Activated CD4-positive, alpha-beta T cell treated with anti-CD3 and anti-CD28 coated beads for 4 hours (primary cell): ENCODE measurements around the gene ERMP1.
"Not testable (repeated sequence)": the region's sequence is repeated elsewhere in the genome, so short reads cannot be mapped to it uniquely, and the experiment has no call there.

Source experiments
- DNase-seq, 2 donors: peaks; one replicate each; pipeline ENCODE4 v3.0.0-alpha.2; 2020

Gene ERMP1

DNA sequence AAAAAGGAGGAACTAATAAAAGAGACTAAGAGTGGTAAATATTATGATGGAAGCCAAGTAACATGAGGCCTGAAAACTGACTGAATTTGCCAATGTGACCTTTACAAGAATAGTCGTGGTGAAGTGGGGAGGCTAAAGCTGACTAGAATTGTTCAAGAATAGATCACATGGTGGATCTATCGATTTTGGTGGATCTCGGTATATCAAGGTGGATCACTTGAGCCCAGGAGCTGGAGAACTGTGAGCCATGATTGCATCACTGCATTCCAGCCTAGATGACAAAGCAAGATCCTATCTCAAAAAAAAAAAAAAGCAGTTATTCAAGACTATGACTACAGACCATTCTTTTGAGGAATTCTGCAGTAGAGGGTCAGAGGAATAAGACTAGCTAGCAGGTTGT lies 15.1 kb downstream of the ERMP1 start:
- no peak for DNase-seq

DNA sequence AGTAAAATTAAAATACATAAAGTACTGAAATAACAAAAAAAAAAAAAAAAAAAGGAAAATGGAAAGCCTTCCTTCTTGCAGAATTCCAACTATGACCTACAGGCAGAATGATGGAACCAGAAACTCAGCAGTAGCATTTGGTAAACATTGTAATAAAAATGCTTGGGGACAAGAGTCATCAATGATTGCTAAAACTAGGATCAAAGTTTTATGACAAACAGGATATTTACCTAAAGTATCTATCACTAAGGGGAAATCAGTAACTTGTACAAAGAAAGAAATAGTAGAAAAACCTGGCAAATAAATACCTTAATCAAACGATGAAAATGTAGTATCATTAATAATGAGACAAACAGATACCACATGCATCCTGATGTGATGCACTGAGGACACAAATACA lies 17.5 kb downstream of the ERMP1 start:
- no peak for DNase-seq

DNA sequence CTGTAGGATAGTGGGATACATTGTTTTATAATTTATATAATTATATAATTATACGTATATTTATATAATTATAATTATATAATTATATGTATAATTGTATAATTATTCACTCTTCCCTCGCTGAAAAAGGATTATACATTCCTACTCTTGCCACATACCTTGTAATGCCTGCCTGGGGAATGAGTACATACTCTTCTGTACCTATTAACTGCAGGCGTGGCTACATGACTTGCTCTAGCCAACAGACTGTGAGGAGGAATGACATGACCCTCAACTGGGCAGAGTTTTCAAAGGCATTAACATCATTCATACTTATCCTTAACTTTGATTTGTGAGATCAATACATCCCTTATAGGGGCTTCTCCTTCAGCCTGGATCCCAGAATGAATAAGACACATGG lies 19.1 kb downstream of the ERMP1 start:
- DNase-seq, result no peak

DNA sequence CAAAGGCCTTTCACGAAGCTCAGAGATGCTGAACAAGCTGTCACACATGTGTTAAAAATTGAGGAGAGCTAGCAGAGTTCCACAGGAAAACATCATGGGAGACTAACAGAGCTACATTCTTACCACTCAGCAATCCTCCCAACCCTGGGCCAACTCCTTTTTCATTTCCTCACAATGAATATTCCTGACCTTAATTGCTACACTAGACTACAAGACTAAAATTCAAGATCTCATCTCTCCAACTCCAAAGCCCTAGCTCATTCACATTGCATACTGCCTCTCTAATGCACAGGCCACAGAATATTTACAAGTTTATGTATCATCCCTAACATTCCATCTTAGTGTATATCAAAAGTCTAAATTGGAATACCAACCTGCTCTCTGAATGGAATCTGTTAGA lies 21.2 kb downstream of the ERMP1 start:
- no peak for DNase-seq

DNA sequence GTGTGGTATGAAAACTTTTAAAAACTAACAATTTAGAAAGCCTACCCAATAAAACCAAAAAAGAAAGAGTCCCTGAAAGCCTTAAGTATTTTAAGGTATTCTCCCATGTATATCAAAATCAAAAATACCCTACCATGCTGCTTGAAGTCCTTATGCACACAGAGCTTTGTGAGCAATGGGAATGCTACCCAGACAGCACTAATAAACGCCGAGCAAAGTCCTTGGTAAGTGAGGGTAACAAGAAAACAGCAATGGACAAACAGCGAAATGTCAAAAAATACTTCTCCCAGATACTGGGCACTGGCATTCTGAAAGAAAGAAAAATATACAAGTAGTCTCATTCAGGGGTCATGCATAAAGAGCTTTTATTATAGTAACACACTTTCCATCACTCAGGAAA lies 27.4 kb downstream of the ERMP1 start:
- no peak for DNase-seq

DNA sequence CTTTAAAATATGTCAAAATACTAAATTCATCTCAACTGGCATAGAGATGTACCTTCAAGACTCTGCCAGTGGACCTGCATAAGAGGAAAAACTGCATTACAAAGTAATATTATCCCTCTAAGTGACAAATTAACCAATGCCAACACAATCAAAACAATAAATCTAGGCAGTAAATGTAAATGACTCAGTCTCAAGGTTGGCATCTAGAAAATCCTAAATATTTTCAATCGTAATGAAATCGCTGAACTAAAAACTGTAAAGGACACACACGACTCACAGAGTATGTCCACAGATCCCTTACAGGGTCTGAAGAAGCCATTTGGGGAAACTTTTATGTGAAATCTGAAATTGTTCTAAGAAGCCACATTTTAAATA lies 31.2 kb downstream of the ERMP1 start:
- no peak for DNase-seq

DNA sequence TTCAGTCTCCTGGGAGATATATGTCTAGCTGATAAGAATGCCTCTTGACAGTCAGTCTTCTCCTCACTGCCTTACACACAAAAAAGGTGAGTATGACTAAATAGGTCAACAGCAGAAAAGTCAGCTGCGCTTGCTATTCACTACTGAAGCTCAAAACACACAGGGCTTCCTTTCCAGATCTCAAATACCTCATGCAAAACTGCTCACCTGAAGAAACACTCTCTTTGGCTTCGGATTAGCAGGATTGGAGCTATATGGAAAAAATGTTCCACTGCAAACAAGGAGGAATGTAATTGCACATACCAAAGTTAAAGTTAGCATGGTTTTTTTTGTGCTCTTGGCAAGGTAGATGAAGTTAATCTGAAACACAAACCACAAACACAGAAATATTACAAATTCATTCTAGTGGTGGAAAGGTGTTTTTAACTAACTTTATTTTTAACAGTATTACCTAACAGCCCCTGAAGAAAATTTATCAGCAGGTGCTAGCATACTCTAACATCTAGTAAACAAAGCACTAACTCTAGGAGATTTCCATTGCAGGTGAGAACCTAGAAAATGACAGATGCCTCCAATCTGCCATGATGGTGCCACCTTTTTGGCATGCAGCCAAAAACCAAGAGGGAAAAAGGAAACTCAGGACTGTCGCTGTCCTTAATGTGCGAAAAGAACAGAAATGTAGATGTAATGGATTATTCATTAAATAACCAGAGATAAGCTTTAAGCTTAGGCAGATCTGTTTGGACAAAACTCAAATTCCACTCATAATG lies 31.8 kb downstream of the ERMP1 start:
- DNase-seq, result no peak

DNA sequence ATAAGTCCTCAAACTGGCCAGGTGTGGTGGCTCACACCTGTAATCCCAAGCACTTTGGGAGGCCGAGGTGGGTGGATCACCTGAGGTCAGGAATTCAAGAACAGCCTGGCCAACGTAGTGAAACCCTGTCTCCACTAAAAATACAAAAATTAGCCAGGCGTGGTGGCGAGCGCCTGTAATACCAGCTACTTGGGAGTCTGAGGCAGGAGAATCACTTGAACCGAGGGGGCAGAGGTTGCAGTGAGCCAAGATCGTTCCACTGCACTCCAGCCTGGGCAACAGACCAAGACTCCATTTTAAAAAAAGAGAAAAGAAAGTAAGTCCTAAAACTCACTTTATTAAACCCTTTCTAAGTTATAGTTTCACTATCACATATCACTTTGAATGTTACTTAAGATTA lies 32.5 kb downstream of the ERMP1 start:
- not testable (repeated sequence) for DNase-seq

DNA sequence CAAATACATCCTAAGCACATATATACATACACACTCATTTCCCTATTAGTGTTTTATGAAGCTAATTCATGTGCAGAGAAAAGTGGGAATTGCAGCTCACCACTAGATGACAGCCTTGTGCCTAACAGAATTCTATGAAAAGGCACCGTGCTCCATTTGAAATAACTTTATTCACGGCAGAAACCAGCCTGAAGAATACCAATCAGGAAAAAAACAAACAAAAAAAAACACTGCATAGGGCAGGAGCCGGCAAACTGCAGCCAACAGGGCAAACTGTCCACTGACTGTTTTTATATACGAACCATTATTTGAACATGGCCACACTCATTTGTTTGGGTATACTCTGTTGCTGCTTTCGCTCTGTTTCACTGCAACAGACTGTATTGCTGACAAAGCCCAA lies 33.6 kb downstream of the ERMP1 start:
- DNase-seq, result no peak

DNA sequence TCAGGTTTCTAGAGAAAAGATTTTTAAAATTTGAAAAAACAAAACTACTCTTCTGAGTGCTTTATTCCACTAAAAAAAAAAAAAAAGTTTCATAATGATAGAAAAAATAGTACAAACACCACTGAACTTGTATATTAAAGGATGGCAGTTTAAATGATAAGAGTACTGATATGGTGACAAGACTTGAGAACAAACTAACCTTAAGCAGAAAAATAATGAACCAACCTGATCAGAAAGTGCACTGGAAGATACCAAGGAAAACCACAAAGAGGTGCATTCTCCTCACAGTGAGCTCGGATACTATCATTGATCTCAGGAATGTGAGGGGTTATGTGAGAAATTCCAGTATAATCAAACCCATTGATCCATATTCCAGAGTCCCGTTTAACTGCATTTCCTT lies 34.3 kb downstream of the ERMP1 start:
- DNase-seq, result no peak

DNA sequence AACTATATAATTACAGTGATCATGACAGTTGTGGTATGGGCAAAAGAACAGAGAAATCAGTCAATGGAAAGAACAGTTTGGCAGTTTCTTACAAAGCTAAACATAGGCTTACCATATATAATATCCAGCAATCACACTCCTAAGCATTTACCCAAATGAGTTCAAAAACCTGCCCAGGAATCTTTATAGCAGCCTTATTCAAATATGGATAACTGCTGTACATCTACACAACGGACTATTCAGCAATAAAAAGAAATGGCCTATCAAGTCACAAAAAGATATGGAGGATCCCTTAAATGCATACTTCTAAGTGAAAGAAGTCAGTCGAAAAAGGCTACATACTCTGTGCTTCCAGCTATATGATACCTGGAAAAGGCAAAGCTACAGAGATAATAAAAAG lies 36.6 kb downstream of the ERMP1 start:
- DNase-seq, result no peak

DNA sequence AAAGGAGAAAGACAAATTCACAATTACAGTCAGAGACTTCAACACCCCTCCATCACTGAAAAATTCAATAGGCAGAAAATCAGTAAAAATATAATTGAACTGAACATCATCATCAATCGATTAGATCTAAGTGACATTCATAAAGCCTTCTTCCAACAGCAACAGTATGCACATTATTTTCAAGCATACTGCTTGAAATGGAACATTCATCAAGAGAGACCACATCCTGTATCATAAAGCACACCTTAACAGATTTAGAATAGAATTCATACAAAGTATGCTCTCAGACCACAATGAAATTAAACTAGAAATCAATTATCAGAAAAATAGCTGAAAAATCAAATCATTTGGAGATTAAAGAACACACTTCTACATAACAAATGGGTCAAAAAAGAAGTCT lies 39.1 kb downstream of the ERMP1 start:
- DNase-seq, result no peak

DNA sequence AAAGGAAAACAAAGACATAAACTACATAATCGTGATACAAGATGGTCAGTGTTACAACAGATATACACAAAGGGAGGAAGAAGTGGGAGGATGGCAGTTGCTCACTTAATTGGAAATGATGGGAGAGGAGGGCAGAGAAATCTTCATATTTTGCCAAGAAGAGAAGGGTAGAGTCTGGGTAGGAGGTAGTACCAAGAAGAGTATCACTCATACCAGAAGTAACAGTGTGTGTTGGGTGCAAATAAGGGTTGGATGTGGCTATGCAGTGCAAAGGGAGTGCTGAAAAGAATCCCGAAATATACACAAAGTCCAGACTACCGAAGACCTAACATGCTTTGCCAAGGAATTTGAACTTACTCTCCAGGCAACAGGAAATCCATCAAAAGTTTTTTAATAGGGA lies 41.0 kb downstream of the ERMP1 start:
- DNase-seq, result no peak

DNA sequence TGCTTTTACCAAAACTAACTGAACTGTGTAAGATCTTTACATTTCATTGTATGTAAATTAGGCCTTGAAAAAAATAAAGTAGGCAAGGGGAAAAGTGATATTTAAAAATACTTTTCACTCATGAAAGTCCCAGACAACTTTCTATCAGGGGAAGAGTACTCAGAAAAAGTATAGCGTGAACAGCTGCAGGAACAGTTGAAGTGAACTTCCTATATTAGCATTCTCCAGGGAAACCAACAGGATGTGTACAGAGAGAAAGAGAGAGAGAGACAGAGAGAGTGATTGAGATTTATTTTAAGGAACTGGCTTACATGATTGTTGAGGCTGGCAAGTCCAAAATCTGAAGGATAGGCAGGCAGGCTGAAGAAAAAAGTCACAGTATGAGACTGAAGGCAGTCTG lies 42.0 kb downstream of the ERMP1 start:
- no peak for DNase-seq

DNA sequence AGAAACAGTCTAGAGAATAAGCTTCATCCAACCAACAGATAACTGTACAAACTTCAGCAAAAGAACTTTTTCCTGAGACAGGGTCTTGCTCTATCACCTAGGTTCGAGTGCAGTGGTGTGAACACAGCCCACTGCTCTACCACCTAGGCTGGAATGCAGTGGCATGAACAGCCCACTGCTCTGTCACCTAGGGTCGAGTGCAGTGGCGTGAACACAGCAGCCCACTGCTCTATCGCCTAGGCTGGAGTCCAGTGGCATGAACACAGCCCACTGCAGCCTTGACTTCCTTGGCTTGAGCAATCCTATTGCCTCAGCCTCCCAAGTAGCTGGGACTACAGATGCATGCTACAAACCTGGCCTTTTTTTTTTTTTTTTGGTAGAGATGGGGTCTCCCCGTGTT lies 43.4 kb downstream of the ERMP1 start:
- DNase-seq, result no peak

DNA sequence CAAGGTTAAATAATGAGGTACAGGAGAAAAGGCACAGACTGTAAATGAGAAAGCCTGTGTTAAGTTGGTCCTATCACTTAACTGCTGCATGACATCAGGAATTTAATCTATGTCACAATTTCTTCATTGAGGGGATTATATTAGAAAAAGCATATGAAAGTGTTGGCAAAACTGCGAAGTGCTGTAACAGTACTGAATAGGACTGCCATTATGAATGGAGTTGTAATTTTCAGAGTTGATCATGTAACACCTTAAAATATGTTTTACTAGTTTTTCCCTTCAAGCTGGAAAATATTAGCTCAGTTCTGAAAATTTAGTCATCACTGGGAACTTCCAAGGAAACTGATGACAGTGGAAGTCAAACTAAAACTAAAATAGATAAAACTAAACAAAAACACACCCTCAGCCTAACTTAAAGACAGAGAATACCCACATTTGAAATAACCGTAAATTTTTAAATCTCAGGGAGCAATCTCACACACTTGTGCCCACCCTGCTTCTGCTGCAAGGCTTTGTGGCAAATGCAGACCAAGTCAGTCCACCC lies 45.1 kb downstream of the ERMP1 start:
- no peak for DNase-seq

DNA sequence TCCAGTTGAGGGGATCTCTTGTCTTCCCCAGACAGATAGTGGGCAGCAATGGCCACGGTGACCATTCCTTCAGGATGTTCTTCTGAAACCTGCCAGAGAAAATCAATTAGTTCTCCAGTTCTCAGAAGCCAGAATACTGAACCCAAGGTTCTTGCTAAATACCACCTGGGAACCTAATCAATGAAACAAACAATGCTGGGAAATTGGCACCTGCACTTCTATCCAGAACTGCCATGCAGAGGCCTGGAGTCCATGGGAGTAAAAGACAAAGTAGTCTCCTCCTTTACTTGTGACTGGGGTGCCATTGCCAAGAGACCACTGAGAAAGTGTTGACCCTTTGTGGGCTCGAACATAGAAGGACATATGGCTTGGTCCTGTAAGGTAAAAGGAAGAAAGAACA lies 45.7 kb downstream of the ERMP1 start:
- DNase-seq, result no peak

DNA sequence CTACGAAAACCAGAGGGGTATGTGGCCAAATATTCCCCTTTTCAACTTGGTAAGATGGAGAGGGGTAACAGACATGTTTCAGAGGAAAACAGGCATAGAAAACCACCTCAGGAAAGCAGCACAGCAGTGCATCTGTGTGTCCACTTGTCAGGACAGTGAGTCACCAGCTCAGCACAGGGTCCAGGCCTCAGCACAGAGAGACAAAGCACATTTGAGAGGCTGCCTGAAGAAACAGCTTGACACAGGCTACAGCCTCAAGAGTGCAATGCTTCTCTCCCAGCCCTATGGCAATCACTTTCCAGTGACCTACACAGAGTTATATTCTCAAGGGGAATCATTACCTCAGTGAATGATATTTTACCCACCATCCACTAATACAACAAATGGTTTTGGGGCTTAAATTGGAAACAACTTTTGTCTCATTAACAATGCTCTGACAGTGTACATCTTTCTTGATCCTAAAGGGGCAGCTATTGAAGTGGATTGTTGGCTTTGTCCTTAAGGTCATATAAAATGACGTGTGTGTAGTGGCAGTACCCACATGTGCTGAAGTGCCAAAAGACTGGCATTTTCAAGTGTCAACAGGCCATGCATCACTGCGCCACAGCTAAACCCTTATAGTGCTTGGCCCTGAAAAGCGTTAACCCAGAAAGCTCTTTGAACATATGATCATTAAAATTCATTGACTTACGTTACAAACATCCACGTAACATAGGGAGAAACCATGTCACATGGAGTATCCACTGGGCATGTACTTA lies 46.4 kb downstream of the ERMP1 start:
- DNase-seq, result no peak

DNA sequence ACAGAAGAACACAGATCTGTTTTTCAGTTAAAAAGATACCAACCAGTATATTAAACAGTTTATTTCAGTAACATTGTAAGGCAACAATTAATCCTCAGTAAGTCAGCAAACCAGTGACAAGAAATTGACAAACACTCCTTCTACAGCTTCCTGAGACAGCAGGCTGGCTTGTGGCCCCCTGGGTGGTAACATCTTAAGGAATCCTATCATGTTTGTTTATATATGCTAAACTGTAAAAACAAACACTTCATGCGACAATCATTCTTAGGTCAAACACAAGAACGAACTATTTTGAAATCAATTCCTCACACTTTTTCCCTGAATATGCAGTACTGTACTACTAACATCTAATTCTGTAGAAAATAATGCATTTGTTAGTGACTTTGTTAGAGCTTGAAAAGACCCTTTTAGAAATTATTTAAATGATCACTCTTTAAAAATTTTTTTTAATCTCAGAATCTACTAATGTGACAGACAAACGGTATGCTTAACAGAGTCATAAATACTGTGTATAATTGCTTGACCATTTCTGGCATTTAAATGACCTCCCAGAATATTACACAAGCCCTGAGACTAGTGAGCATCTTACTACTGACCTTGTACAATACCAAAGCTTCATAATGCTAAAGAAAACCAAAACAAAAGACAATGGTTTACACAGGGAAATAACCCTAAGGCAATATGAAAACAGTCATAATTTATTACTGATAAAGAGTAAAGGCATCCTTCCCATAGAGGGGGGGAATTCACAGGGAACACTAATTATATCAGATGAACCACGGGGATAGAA lies 48.2 kb downstream of the ERMP1 start:
- no peak for DNase-seq

DNA sequence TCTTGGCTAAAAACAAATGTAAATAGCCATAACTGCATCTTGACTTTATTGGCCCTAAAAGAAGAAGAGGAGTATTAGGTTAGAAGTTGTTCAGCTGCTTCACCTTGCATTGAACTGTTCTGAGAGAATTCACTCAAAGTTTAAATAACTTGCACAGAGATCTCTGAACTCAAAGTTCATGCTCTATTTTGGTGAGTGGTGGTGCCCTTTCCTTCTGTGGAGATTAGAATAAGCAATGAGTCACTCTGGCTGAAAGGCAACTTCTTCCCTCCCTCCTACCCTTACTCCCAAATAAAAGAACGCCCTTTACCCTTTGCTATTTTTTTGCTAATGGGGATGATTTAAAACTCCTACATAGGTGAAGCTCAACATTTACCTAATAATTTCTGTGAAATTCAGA lies 48.9 kb downstream of the ERMP1 start:
- no peak for DNase-seq

DNA sequence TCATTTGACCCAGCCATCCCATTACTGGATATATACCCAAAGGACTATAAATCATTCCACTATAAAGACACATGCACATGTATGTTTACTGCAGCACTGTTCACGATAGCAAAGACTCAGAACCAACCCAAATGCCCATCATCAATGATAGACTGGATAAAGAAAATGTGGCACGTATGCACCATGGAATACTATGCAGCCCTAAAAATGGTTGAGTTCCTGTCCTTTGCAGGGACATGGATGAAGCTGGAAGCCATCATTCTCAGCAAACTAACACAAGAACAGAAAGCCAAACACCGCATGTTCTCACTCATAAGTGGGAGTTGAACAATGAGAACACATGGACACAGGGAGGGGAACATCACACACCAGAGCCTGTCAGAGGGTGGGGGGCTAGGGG lies 49.5 kb downstream of the ERMP1 start:
- DNase-seq, result not testable (repeated sequence)

DNA sequence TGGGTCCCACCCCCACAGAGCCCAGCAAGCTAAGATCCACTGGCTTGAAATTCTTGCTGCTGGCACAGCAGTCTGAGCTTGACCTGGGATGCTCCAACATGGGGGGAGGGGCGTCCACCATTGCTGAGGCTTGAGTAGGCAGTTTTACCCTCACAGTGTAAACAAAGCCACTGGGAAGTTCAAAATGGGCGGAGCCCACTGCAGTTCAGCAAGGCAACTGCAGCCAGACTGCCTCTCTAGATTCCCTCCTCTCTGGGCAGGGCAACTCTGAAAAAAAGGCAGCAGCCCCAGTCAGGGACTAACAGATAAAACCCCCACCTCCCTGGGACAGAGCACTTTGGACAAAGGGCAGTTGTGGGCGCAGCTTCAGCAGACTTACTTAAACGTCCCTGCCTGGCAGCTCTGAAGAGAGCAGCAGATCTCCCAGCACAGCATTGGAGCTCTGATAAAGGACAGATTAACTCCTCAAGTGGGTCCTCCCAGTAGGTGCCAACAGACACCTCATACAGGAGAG lies 53.2 kb downstream of the ERMP1 start:
- DNase-seq, result not testable (repeated sequence)

DNA sequence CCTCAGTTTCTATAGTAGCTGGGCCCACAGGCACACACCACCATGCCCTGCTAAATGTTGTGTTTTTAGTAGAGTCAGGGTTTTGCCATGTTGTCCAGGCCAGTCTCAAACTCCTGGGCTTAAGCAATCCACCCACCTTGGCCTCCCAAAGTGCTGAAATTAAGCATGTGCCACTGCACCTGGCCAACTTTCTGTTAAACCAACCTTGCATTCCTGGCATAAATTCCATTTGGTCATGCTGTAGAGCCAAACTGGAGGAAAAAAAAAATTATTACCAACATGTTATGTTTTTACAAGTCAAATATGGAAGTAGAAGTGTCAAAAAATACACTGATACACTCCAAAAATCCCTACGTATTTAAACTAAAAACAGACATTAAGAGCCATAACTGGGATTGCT lies 54.1 kb downstream of the ERMP1 start:
- DNase-seq, result no peak
